HG03354 (cell line): ENCODE data around the gene ITPK1.

Experiments used
- ATAC-seq: cut with Tn5 transposase; IDR thresholded peaks from one replicate; pipeline ENCODE4 v1.9.1; 2021; ENCODE audit warnings: mild to moderate bottlenecking; ENCODE audit not compliant: unreplicated experiment, poor library complexity, severe bottlenecking

ITPK1 gene

GRCh38 chr14:93089521-93090269 is 26.0 kb downstream of the ITPK1 start:
- ATAC-seq = no peak

- ATAC-seq = peak; percentile 48
These were observed 29.2 kb downstream of the ITPK1 start for GRCh38 chr14:93086441-93087055.

GRCh38 chr14:93085911-93086310 is 29.8 kb downstream of the ITPK1 start:
- peak; percentile 21 for ATAC-seq

- ATAC-seq = no peak
These were observed 30.6 kb downstream of the ITPK1 start for GRCh38 chr14:93084866-93085857.

- ATAC-seq = no peak
These were observed 31.3 kb downstream of the ITPK1 start for GRCh38 chr14:93084402-93084801.

GRCh38 chr14:93083917-93084316 is 31.8 kb downstream of the ITPK1 start:
- no peak for ATAC-seq

GRCh38 chr14:93082576-93083001 is 33.1 kb downstream of the ITPK1 start:
- no peak for ATAC-seq

- no peak for ATAC-seq
These were observed 33.7 kb downstream of the ITPK1 start for GRCh38 chr14:93081876-93082570.

GRCh38 chr14:93079865-93080403 is 35.8 kb downstream of the ITPK1 start:
- ATAC-seq = no peak

GRCh38 chr14:93079321-93079720 is 36.4 kb downstream of the ITPK1 start:
- ATAC-seq = no peak

- ATAC-seq = no peak
These were observed 36.9 kb downstream of the ITPK1 start for GRCh38 chr14:93078870-93079269.

- no peak for ATAC-seq
These were observed 39.0 kb downstream of the ITPK1 start for GRCh38 chr14:93076755-93077154.

- no peak for ATAC-seq
These were observed 39.8 kb downstream of the ITPK1 start for GRCh38 chr14:93075891-93076290.

GRCh38 chr14:93073910-93074769 is 41.6 kb downstream of the ITPK1 start:
- ATAC-seq = peak; percentile 47

- ATAC-seq = no peak
These were observed 42.4 kb downstream of the ITPK1 start for GRCh38 chr14:93073358-93073707.

- ATAC-seq = no peak
These were observed 42.9 kb downstream of the ITPK1 start for GRCh38 chr14:93072659-93073357.

- no peak for ATAC-seq
These were observed 47.0 kb downstream of the ITPK1 start for GRCh38 chr14:93068711-93069110.

- ATAC-seq = no peak
These were observed 48.6 kb downstream of the ITPK1 start for GRCh38 chr14:93067088-93067487.
